Measurements from ENCODE around the gene ZNF471.

ZNF471 gene

GRCh38 chr19:56507446-56508289 is at the start of gene ZNF471:
ZNF471 (plus strand) TSS chr19:56507855; CDS start chr19:56511572, 3,717 bp downstream.
- TF ChIP-seq, protein P1, sequence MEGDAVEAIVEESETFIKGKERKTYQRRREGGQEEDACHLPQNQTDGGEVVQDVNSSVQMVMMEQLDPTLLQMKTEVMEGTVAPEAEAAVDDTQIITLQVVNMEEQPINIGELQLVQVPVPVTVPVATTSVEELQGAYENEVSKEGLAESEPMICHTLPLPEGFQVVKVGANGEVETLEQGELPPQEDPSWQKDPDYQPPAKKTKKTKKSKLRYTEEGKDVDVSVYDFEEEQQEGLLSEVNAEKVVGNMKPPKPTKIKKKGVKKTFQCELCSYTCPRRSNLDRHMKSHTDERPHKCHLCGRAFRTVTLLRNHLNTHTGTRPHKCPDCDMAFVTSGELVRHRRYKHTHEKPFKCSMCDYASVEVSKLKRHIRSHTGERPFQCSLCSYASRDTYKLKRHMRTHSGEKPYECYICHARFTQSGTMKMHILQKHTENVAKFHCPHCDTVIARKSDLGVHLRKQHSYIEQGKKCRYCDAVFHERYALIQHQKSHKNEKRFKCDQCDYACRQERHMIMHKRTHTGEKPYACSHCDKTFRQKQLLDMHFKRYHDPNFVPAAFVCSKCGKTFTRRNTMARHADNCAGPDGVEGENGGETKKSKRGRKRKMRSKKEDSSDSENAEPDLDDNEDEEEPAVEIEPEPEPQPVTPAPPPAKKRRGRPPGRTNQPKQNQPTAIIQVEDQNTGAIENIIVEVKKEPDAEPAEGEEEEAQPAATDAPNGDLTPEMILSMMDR (conservative IDR thresholded peaks at IDR 0.05; ENCODE audit: control insufficient read depth, insufficient read depth, low read depth, low read length), result no peak
- peak; percentile 98 for DNase-seq (ENCODE audit: low read depth)
- peak within 1 kb of the TSS; percentile 86 for H3K4me3 ChIP-seq (ENCODE audit: control insufficient read depth, low read depth, low read length)

GRCh38 chr19:56474308-56474707 is 33.3 kb upstream of the ZNF471 start:
- TF ChIP-seq, protein P1 (conservative IDR thresholded peaks at IDR 0.05; ENCODE audit: control insufficient read depth, insufficient read depth, low read depth, low read length), result no peak
- no peak for DNase-seq (ENCODE audit: low read depth)
- H3K4me3 ChIP-seq (ENCODE audit: control insufficient read depth, low read depth, low read length), result no peak overlapping the region

DNA sequence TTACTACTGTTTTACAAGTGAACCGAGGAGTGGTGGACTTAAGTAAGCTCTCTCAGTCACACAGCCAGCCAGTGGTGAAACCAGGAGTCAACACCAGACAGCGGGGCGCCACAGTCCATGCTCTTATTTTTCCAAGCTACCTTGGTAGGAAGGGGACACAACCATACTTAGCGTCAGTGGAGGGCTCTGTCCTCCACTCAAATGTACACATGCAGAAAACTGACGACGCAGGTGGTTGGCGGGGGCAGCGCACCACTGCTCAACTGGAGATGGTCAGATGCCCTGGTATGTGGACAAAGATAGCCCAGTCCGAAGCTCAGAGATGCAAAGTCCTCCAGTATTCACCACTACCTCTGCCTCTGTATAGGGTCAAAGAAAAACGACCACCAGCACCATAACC is 31.6 kb upstream of the ZNF471 start:
- TF ChIP-seq, protein P1 (conservative IDR thresholded peaks at IDR 0.05; ENCODE audit: control insufficient read depth, insufficient read depth, low read depth, low read length), result no peak
- no peak overlapping the region for H3K4me3 ChIP-seq (ENCODE audit: control insufficient read depth, low read depth, low read length)
- DNase-seq (ENCODE audit: low read depth), result no peak

- DNase-seq (ENCODE audit: low read depth), result peak; percentile 55
- peak within 1 kb of the TSS; percentile 85 for H3K4me3 ChIP-seq (ENCODE audit: control insufficient read depth, low read depth, low read length)
These were observed 30.8 kb upstream of the ZNF471 start, which contains the start of gene ZNF667 for GRCh38 chr19:56476651-56477428. ZNF667 (minus strand) TSS chr19:56477345; CDS start chr19:56462370, 14,975 bp downstream.

DNA sequence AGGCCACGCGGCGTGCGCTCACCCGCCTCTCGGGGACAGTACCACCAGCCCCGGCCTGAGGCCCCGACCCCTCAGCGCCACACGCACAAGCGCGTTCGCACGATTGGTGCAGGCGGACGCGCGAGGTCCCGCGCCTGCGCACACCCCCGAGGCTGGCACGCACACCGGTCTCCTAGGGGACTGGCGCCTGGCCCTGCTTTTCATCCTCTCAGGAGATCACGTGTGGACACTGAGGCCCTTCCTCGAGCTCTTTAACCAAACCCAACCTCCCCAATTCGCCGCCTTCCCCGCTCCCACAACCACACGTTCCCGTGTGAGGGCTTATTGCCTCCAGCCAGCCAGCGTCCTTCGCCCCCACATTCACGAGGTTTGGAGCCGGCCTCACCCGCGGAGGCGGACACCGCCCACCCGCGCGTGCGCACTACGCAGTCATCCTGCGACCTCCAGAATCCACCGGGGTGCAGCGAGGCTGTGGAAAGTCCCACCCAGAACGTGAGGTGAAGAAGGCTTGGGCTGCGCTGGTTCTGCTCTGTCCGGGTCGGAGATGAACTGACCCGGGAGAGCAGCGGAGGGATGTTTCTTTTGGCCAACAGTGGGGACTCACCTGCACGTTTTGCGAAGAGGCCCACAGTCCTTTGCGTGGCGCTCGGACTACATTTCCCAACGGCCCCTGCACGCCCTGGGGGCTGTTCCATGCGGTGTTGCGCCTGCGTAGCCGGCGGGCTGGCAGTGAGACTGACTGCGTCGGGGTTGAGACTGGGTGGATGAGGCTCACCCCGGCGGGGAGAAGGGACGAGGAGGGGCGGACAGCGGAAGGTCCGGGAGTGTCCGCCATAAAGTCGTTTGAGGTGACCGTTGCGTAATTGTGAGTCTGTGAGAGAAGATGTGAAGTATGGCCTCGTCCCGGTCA is 30.0 kb upstream of the ZNF471 start:
- H3K4me3 ChIP-seq (ENCODE audit: control insufficient read depth, low read depth, low read length), result peak overlapping the region; percentile 85

More at GRCh38 chr19:56476651-56477428, 30.8 kb upstream of the ZNF471 start, which contains the start of gene ZNF667:
- TF ChIP-seq, protein P1 (conservative IDR thresholded peaks at IDR 0.05; ENCODE audit: control insufficient read depth, insufficient read depth, low read depth, low read length), result no peak

More for the DNA sequence above, 30.0 kb upstream of the ZNF471 start:
- DNase-seq (ENCODE audit: low read depth), result peak; percentile 92
- TF ChIP-seq, protein P1 (conservative IDR thresholded peaks at IDR 0.05; ENCODE audit: control insufficient read depth, insufficient read depth, low read depth, low read length), result no peak
